ENCODE results near the gene ADCY5. TPM values are rescaled to one million over a fixed set of nuclear protein-coding genes. Genes with fewer than 3 reads are reported as not detected.
A peak's percentile ranks its signal among the peaks of the same experiment; 100 is the strongest.

Gene ADCY5
- total RNA-seq, 1 donor from 2014 or later: 29.8 TPM

DNA sequence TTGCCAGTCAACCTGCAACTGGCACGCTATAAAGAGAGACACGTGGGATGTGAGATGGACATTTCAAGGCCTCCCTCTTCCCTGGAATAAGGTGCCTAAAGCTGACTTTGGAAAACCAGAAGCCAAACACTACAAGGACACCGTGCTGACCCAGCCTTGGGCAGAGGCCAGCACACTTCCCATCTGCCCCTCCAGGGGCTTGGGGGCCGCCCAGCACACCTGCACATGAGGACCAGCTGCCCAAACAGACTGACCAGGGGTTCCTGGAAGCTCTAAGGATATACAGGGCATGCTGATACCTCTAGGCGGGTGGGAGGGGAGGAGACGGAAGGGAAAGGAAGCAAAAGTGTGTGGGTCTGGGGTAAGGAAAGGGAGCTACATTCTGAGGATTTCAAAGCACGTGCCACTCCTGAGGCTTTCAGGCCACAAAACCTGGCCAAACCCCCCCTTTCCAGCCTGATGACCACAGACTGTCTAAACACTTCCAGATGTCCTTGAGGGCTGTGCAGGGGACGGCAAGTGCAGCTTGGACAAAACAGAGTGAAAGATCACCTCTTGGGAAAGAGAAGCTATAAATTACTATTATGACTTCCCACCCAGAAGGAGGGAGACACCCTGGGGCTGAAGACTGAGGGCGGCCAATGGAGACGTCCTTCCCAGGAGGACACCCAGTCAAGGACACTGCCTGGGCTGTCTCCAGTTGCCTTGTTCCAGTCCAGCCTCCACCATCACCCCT lies 57.9 kb downstream of the ADCY5 start:
- DNase-seq (ENCODE audit: low spot score in 2 of 2) (no peak), FAIRE-seq (no peak)

DNA sequence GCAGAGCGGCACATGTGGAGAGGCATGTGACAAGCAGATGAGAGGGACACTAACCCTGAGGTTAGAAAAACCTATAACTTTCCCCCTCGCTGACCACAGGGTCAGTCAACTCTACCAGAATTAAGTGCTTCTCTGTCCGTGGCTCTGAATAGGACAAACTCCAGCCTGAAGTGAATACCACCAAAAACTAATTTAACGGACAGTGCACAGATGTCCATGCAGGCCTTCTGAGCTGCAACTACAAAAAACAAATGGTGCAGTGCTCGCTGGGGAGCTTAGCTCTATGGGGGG lies 59.3 kb downstream of the ADCY5 start:
- DNase-seq (ENCODE audit: low spot score in 2 of 2) (no peak), FAIRE-seq (no peak)

DNA sequence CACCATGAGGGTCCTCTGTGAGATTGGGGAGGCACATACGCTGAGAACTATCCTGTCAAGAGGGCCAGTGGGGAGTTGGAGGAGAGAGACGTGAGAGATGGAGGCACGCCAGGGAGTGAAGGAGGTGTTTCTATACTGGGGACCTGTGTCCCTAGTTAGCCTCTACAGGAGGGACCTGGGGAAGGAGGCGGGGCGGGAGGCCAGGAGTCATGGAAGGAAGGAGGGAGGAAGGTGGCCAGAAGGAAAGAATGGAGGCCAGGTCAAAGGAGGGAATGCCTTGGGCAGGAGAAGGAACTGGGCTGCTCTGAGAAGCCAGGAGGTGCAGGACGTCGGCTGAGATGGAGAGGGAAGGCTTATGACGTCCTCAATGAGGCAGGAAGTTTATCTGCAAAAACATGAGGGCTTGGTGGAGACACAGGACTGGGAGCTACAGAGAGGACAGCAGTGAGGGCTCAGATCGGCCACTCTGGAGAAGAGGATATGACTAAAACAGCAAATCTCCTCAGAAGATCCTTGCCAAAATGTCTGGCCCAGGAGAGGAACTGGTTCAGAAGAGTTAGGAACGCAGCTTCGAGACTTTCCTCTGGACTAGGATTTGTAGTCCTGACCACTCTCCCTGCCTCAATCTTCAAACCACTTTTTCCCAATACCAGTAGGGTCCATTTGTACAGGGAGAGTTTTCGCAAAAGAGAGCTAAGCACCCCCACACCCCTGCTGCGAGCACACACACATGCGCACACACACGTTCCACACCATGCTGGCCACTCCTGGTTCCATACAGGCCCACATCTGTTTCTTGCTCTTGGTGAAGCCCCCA lies 59.9 kb downstream of the ADCY5 start:
- no peak for FAIRE-seq

DNA sequence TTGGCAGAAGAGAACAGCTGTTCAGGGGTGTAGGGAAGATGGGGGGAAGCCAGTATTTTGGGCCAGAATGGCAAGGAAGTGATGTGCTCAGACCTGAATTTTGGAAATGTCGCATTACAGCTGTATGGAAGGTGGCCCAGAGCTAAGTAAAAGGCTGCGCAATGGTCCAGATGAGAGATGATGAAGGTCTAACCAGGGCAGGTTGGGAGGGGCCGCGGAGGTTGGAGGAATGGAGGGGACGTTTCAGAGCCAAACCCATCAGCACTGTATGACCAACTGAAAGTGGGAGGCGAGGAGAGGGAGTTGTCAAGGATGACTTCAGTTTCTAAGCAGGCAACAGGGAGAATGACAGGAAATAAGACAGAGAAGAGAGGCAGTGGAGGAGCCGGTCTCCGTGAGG lies 60.8 kb downstream of the ADCY5 start:
- DNase-seq (ENCODE audit: low spot score in 2 of 2) (no peak), FAIRE-seq (no peak)

More for the DNA sequence above, 59.9 kb downstream of the ADCY5 start:
- DNase-seq (ENCODE audit: low spot score in 2 of 2): no peak

DNA sequence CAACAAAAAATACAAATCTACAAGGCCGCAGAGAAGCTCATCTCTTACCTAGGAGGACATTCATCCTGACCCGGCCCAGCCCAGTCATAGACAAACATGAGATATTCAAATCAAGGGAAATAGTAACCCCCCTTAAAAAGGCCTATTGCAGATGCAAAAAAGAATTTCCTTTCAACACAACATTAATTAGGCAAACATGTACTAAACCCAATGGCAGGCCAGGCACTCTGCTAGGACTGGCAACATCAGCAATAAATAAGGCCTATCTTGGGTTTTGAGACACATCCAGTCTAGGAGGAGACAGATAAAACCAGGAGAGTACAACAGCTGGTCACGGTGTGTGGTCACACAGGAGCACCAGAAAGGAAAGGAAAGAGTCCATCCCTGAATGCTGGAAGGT lies 61.4 kb downstream of the ADCY5 start:
- no peak for FAIRE-seq
- DNase-seq (ENCODE audit: low spot score in 2 of 2): no peak

DNA sequence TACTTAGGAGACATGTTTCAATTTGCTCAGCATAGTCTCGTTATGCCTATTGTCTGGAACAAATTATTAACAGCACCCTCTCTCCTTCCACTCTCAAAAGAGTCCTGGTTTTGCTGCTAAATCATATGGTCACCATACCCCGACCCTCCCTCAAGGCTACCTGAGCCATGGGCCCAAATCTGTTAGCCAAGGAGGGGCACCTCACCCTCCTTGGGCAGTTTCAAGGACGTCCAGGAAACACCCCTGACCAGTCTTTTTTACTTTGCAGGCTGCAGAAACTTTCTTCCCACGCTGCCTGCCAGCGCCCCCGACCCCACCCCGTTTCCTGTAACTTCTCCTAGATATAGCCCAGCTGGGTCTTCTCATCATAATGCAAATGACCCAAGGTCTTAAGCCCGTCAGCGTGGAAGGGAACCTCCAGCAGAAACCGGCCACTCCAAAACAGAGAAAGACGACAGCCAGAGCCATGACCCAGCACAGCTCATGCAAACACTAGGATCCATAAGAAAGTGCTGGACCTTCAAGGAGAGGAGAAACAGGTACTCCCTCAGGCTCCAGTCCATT lies 62.3 kb downstream of the ADCY5 start:
- DNase-seq (ENCODE audit: low spot score in 2 of 2) (no peak), FAIRE-seq (no peak)

DNA sequence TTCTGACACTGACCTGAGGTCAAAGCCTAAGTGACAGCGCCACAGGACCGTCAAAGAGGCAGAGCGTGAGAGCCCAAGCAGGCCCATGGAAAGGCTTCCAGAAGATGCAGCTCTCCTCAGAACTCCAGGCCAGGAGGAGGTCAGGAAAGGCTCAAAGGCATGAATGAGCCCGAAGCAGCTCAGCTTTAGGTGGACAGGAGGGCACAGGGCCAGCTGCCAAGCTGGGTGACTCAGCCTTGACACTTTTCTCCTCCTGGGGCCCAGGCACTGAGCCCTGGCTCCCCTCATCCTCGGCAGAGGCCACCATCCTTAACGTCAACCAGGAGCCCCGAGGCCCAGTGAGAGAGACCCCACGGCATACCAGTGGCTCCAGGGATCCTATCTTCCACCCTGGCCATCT lies 62.9 kb downstream of the ADCY5 start:
- DNase-seq (ENCODE audit: low spot score in 2 of 2) (no peak), FAIRE-seq (no peak)

DNA sequence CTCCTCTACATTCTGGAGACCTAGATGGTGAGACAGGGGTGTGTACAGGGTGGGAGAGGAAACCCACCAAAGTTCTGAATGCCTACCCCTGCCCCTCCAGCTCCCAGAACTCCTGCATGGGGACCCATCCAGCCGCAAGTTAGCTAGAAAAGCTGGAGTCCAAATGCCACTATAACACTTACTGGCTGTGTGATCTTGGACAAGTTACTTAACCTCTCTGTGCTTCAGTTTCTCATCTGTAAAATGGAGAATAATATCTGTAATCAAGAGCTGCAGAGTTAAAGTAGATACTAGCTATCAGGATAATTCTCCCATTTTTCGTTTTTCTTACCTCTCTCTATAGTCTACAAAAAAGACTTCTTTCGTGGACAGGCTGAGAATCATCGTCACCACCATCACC lies 63.4 kb downstream of the ADCY5 start:
- FAIRE-seq: no peak
- DNase-seq (ENCODE audit: low spot score in 2 of 2): no peak

DNA sequence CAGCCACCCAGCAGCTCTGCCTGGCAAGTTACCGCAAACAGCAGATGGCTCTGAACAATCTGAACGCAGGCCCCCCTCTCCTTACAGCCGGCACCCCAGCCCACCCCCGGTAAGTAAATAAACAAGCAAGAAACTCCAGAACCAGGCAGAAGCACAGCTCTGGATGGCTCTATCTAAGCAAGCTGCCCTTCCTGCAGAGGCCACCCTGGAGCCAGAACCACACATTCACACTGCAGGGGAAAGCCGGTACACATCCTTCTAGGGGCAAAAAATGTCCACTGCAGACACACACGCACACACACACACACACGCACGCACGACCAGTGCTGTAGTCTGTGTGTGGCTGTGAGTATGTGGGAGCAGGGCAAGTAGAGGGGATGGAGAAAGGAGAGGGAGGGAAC lies 63.9 kb downstream of the ADCY5 start:
- DNase-seq (ENCODE audit: low spot score in 2 of 2): no peak
- no peak for FAIRE-seq

DNA sequence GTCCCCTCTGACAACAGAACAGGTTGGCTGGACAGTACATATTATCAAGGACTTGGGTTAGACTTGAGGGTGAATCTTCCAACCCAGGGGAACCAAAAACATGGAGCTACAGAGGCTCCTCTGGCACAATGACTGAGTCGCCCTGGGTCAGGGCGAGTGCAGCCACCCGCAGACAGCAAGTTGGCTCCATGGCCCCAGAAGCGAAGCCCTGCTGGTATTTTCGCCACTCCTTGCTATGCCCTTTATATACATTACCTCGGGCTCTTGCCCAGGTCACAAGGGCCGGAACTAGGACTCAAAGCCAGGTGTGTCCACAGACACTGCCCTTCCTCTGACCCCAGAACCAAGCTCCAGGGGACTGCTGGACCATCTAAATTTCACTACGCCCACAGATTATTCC lies 64.6 kb downstream of the ADCY5 start:
- DNase-seq (ENCODE audit: low spot score in 2 of 2) (no peak), FAIRE-seq (no peak)

DNA sequence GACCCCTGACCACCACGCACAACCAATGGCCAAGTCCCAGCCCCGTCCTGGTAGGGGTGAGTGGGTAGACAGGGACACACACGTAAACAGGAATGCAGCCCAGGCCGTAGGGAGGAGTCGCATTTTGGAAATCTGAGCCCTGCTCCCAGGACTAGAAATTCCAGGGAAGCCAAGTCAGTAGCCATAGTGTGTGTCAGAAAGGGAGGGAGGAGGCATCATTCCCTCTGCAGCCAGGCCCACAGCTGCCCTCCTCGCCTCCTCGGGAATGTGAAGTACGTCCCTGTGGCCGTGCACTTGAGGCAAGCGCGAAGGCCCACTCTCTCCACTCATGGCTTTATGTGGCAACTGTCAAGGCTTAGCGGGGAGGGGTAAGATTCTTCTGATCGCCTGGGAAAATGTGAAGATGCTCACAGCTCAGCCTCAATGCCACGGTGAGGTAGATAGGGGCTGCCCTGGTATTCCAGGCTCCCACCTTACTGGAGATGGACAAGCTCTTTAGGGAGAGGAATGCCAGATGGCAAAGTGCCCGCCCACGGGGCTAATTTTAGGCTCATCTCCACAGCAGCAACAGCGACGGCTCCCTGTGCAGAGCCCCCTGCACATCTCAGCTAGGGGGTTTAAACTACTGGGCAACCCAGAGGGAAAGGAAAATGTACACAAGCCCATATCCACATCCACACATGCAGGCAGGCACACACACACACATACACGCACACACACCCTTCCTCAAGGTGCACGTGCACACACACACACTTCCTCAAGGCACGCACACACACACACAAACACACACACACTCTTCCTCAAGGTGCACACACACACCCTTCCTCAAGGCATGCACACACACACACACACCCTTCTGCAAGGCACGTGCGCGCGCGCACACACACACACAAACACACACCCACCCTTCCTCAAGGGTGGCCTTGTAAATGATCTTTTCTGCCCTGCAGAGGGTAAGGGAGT lies 65.5 kb downstream of the ADCY5 start:
- DNase-seq (ENCODE audit: low spot score in 2 of 2) (peak in 1 of 2 donors; percentile 37), FAIRE-seq (no peak)

DNA sequence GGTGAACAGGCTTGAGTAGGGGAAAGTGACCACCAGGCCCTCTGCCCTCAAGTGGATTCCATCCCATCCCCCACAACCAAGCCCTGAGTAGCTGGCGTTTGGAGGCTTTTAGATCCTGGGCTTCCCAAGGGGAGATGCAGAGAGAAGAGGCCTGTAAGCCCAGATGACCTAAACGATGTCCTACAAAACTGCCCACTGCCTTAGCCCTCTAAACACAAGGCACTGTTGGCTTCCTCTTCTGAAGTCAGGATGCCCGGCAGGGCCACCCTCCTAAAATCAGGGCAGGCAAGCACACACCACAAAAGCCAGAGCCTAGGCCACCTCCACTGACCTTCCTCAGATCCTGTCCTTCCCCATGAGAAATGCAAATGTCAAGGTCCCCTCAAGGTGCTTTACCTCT lies 68.6 kb downstream of the ADCY5 start:
- DNase-seq (ENCODE audit: low spot score in 2 of 2) (no peak), FAIRE-seq (no peak)

DNA sequence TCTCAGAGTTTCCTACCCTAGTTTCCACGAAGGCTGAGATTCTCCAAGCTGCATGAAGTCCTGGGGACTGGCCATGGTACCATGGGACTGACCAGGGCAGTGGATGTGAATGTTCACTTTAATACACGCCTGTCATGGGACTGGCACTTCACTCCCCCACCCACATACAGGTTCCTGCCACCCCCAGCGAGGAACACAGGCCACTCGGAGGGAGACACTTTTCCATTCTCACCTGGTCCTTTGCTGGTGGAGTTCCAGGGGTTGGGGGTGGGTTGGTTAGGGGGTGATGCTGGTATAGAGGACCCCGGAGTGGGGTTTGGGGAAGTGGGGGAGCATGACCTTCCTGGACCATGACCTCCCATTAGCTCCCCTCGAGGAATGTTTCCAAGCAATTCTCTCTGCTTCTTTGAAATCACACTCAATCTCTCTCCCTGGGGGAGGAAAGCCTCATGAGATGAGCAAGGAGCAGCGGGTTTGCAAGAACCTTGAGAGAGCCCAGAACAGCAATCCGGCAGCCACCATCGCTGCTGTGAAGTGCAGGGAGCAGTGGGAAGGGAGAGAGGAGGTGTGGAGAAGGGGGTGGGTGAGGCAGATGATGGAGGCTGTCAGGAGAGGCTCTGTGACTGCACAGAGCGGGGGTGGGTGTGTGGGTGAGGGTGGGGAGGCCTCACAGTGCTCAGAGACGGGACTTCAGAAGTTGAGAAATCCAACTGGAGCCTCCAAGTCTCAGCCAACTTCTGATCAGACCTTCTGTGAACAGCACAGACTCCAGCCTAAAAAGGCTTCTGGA lies 69.7 kb downstream of the ADCY5 start:
- DNase-seq (ENCODE audit: low spot score in 2 of 2) (no peak), FAIRE-seq (no peak)

DNA sequence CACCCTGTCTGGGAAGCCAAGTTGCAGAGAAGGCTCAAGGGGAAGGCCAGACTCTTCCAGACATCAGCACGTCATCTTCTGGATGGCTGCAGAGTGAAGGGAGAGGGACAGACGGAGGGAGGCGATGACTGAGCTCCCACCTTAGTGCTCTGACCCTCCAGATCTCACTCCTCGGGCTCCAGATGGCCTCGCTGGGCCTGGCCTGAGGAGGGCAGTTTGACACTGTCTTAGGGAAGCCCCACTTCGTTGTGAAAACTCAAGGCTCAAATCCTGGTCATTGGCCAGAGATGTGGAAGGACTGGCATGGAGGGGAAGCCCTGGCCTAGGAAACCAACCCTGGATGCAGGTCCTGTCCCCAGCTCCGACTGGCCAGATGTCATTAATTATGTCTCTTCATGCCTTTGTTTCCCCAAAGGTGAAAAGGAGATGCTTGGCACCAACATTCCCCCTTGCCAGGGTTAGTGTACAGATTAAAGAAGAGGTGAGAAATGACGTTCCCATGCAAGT lies 70.4 kb downstream of the ADCY5 start:
- DNase-seq (ENCODE audit: low spot score in 2 of 2) (no peak), FAIRE-seq (no peak)

DNA sequence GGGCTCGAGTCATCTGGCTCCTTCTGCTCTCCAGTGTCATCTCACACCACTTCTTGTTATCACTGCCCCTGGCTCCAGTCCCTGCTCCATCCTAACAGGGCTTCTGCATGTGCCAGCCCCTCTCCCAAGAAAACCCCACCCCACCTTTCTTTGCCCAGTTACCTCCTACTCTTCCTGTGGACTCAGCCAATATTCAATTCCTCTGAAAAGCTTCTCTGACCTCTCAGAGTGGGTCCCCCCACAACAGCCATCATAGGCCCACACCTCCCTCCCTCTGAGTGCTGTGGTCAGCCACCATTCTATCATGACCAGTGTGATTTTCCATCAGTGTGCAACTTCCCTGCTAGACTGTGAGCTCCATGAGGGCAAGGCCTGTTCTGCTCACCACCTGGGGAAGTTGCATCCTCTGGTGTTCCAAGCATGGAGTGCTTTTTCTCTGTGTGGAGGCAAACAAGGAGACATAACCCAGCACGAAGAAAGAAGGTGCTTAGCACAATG lies 71.6 kb downstream of the ADCY5 start:
- FAIRE-seq: no peak

DNA sequence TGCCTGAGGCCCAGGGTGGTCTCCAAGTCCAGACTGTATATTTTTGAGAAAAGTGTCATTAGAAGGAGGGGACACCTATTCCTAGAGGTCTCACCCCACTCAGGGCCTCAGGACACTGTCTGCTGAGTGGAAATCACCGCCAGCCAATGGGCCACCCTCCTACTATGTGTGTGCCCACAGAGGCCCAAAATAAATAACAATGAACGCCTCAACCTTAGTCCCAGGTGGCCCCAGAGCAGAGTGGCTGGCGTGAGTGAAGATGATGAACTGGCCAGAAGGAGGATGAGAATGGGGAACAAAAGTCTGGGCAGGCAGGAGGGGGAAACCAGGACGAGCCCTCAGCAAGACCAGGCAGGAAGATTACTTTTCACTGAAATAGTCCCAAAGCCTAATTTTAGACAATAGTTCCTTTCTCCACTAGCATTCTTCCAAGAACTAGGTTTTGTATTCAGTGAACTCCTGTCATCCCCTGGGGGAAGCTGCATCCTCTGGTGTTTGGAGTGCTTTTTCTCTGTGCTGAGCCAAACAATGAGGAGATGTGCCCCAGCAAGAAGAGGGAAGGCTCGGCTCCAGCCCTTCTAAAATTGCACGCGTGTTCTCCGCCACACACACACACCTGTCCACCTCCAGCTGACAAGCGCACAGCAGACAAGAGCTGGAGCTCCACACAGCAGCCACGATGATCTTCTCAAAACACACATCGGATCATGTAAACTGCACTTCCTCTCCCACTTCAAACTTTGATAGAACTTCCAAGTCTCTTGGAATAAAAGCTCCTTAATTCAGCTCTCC lies 72.2 kb downstream of the ADCY5 start:
- FAIRE-seq: no peak
- DNase-seq (ENCODE audit: low spot score in 2 of 2): no peak

More for the DNA sequence above, 71.6 kb downstream of the ADCY5 start:
- no peak for DNase-seq (ENCODE audit: low spot score in 2 of 2)

DNA sequence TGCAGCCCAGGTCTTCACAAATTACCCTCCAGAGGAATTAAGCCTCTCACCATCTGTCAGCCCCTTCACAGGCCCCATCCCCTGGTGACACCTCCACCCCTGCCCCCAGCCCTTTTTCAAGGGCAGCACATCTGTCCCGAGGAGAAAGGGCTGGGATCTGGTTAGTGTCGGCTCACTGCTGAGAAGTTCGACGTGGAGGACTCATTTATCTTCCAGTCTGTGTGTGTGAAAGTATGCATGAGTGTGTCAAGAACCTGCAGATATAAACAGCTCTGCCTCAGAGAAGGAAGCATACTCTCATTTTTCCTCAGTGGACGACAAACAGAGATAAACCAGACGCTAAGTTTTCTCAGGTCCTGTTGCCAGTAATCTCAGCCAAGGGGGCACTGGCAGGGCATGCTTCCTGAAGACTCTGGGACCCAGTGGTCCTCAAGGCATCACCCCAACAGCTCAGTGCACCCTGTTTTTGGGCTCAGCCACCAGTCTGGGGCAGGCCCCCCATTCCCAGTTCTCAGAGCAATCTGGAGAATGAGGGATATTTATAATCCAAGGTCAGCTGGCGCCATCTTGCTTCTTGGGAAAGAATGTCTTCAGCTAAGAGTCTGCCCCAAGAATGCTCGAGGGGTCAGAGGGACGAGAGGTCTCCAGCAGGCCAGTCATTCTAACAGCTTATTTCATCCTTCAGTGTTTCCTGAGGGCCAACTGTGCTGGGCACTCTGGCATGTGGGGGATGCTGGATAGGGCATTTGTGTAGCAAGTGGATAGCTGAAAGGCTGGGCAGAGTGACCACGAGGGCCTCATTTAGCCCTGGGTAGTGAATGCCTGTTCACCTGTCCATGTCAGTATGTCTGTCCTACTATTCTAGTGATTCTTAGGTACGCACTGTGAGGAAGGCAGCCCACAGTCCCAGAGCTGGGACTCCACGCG lies 73.6 kb downstream of the ADCY5 start:
- FAIRE-seq (no peak), DNase-seq (ENCODE audit: low spot score in 2 of 2) (no peak)

DNA sequence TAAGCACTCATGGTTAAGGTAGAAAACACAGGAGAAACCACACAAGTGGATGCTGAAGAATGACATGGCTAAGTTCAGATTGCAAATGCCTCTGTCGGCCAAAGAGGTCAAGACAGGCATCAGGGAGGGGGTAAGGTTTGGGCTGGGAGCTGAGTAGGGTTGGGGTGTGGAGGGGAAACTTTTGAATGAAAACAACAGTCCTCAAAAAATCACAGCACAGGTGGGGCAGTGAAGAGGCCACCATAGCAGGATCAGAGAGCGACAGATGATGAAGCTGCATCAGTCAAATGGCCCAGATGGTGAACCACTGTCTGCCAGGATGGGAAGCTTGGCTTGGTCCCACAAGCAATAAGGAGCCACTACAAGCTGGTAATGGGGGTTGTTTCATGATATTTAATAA lies 74.9 kb downstream of the ADCY5 start:
- no peak for DNase-seq (ENCODE audit: low spot score in 2 of 2)
- FAIRE-seq: no peak

All from frontal cortex (tissue), 4 donors.